Left lung (tissue), 10 donors: Measurements from ENCODE around the gene EIPR1. TPM values are rescaled to one million over a fixed set of nuclear protein-coding genes. Genes with fewer than 3 reads are reported as not detected.

Source experiments
- ATAC-seq: fragments of 200-7000 bp; cut with Tn5 transposase; one replicate; pipeline ENCODE4 v1.9.1; 2020; ENCODE audit warnings: moderate library complexity
- DNase-seq, 4 donors: peaks; one replicate each; pipeline ENCODE4 v3.0.0-alpha.2; 2013 to 2020
- H3K27ac ChIP-seq, 2 donors: fragments of 200-600 bp; sonication (generic) in 1 of 2; one replicate each; pipeline versions ENCODE4 v1.5.0 to v1.8.0; 2020 to 2021
- H3K27me3 ChIP-seq, 2 donors: fragments of 200-600 bp; sonication (generic) in 1 of 2; one replicate each; pipeline versions ENCODE4 v1.5.0 to v1.8.0; 2020 to 2021
- H3K36me3 ChIP-seq, 2 donors: fragments of 200-600 bp; sonication (generic) in 1 of 2; one replicate each; pipeline versions ENCODE4 v1.5.0 to v1.8.0; 2020 to 2021
- H3K4me1 ChIP-seq, 2 donors: fragments of 200-600 bp; one replicate each; pipeline ENCODE4 v1.8.0; 2021
- H3K4me3 ChIP-seq, 2 donors: fragments of 200-600 bp; sonication (generic) in 1 of 2; one replicate each; pipeline versions ENCODE4 v1.5.0 to v1.8.0; 2020 to 2021; ENCODE audit warnings: mild to moderate bottlenecking in 1 of 2
- H3K9me3 ChIP-seq, 2 donors: fragments of 200-600 bp; sonication (generic) in 1 of 2; one replicate each; pipeline versions ENCODE4 v1.5.0 to v1.8.0; 2020 to 2021
- CTCF ChIP-seq, 2 donors: fragments of 200-600 bp; sonication (generic) in 1 of 2; IDR thresholded peaks; one replicate each; pipeline versions ENCODE4 v1.5.0 to v1.8.0; 2021; ENCODE audit warnings: antibody characterized with exemption in 2 of 2
- intact Hi-C, 2 donors: fragments of 100-400 bp; cut with DNase I; formaldehyde crosslinking; loops; one replicate each; pipeline versions ENCODE4 v1.11.2 to v1.14.2; 2022
- polyA plus RNA-seq, 6 donors: library from polyadenylated mRNA; unstranded; fragments of 120-200 nt; gene quantifications; one replicate each; pipeline ENCODE4 v1.2.1, GENCODE V29; 2013; ENCODE audit not compliant: insufficient read length in 6 of 6
- total RNA-seq, 2 donors: library from RNA; stranded (reverse); fragmentation: NEBNext Ultra II Directional; extraction: Animal tissue kit (Norgen Biotek cat#: 25700); gene quantifications; one replicate each; pipeline ENCODE4 v1.2.1, GENCODE V29; 2021
- donor health status: DM: no; HTN: yes; CAD: no.
- donor health status: DM: no; HTN: no; CAD: no.

The EIPR1 gene
- total and polyA plus RNA-seq, 8 donors = 18.1 to 24.4 (median 21.0) TPM

- TF ChIP-seq CTCF (IDR thresholded peaks at IDR 0.05) = no peak
- Histone ChIP-seq H3K27ac (no peak overlapping the region), H3K36me3 (peaks cover 0 to 10% of the 10 kb centered on the region in 2 donors), H3K27me3 (no peaks in the 10 kb centered on the region), H3K4me3 (no peak overlapping the region), H3K9me3 (no peaks in the 10 kb centered on the region), H3K4me1 (peaks cover 0 to 10% of the 10 kb centered on the region in 2 donors)
- intact Hi-C loops = no loop called here
- no peak for DNase-seq
- no peak for ATAC-seq
These were observed 114.9 kb downstream of the EIPR1 start for GRCh38 chr2:3262437-3263388.

GRCh38 chr2:3261511-3261910, 116.1 kb downstream of the EIPR1 start:
- intact Hi-C loops = no loop called here
- DNase-seq = no peak
- Histone ChIP-seq H3K27me3 (no peaks in the 10 kb centered on the region), H3K36me3 (peaks cover 0 to 19% of the 10 kb centered on the region in 2 donors), H3K4me3 (no peak overlapping the region), H3K27ac (no peak overlapping the region), H3K9me3 (no peaks in the 10 kb centered on the region), H3K4me1 (peaks cover 0 to 10% of the 10 kb centered on the region in 2 donors)
- no peak for TF ChIP-seq CTCF (IDR thresholded peaks at IDR 0.05)
- no peak for ATAC-seq

- Histone ChIP-seq H3K4me3 (no peak overlapping the region), H3K4me1 (peaks cover 0 to 10% of the 10 kb centered on the region in 2 donors), H3K27me3 (no peaks in the 10 kb centered on the region), H3K36me3 (peaks cover 0 to 22% of the 10 kb centered on the region in 2 donors), H3K27ac (no peak overlapping the region), H3K9me3 (no peaks in the 10 kb centered on the region)
- no peak for TF ChIP-seq CTCF (IDR thresholded peaks at IDR 0.05)
- DNase-seq = no peak
- intact Hi-C loops = no loop called here
- ATAC-seq = no peak
These were observed 116.7 kb downstream of the EIPR1 start for GRCh38 chr2:3260959-3261358.

GRCh38 chr2:3257826-3258225, 119.8 kb downstream of the EIPR1 start:
- Histone ChIP-seq H3K36me3 (peaks cover 0 to 29% of the 10 kb centered on the region in 2 donors), H3K4me3 (no peak overlapping the region), H3K27me3 (no peaks in the 10 kb centered on the region), H3K27ac (no peak overlapping the region), H3K9me3 (no peaks in the 10 kb centered on the region), H3K4me1 (no peaks in the 10 kb centered on the region)
- TF ChIP-seq CTCF (IDR thresholded peaks at IDR 0.05) = no peak
- ATAC-seq (no peak), DNase-seq (no peak)
- intact Hi-C loops = no loop called here

GRCh38 chr2:3257166-3257565, 120.5 kb downstream of the EIPR1 start:
- Histone ChIP-seq H3K27ac (no peak overlapping the region), H3K36me3 (peaks cover 0 to 23% of the 10 kb centered on the region in 2 donors), H3K4me1 (no peaks in the 10 kb centered on the region), H3K9me3 (no peaks in the 10 kb centered on the region), H3K4me3 (no peak overlapping the region), H3K27me3 (no peaks in the 10 kb centered on the region)
- ATAC-seq = no peak
- no peak for TF ChIP-seq CTCF (IDR thresholded peaks at IDR 0.05)
- intact Hi-C loops = no loop called here
- DNase-seq = no peak
